ENCODE data around the gene SAMD4A.

SAMD4A gene

GRCh38 chr14:54574528-54574927 lies 7.6 kb downstream of the SAMD4A start:
- Histone ChIP-seq H3K9me3 (peaks cover 6% of the 10 kb centered on the region), H3K36me3 (no peaks in the 10 kb centered on the region), H3K27me3 (peaks cover 28% of the 10 kb centered on the region), H3K4me3 (ENCODE audit: low read depth in 1 of 2, low read length in 1 of 2) (no peak overlapping the region), H3K27ac (no peak overlapping the region), H3K4me1 (ENCODE audit: control insufficient read depth in 1 of 2, insufficient read depth in 1 of 2, low read depth in 1 of 2, low read length in 1 of 2) (no peaks in the 10 kb centered on the region)
- no peak for TF ChIP-seq CTCF (IDR thresholded peaks at IDR 0.05)

- Histone ChIP-seq H3K27me3 (no peaks in the 10 kb centered on the region), H3K9me3 (no peaks in the 10 kb centered on the region), H3K4me1 (ENCODE audit: control insufficient read depth in 1 of 2, insufficient read depth in 1 of 2, low read depth in 1 of 2, low read length in 1 of 2) (no peaks in the 10 kb centered on the region), H3K27ac (no peak overlapping the region), H3K4me3 (ENCODE audit: low read depth in 1 of 2, low read length in 1 of 2) (no peak overlapping the region), H3K36me3 (no peaks in the 10 kb centered on the region)
- TF ChIP-seq CTCF (IDR thresholded peaks at IDR 0.05), result no peak
Observed at GRCh38 chr14:54577494-54577893, 10.6 kb downstream of the SAMD4A start.

GRCh38 chr14:54577977-54578376 lies 11.0 kb downstream of the SAMD4A start:
- Histone ChIP-seq H3K36me3 (no peaks in the 10 kb centered on the region), H3K27ac (no peak overlapping the region), H3K4me3 (ENCODE audit: low read depth in 1 of 2, low read length in 1 of 2) (no peak overlapping the region), H3K27me3 (no peaks in the 10 kb centered on the region), H3K4me1 (ENCODE audit: control insufficient read depth in 1 of 2, insufficient read depth in 1 of 2, low read depth in 1 of 2, low read length in 1 of 2) (no peaks in the 10 kb centered on the region), H3K9me3 (no peaks in the 10 kb centered on the region)
- TF ChIP-seq CTCF (IDR thresholded peaks at IDR 0.05), result no peak

GRCh38 chr14:54579621-54580020 lies 12.7 kb downstream of the SAMD4A start:
- Histone ChIP-seq H3K4me1 (ENCODE audit: control insufficient read depth in 1 of 2, insufficient read depth in 1 of 2, low read depth in 1 of 2, low read length in 1 of 2) (no peaks in the 10 kb centered on the region), H3K4me3 (ENCODE audit: low read depth in 1 of 2, low read length in 1 of 2) (no peak overlapping the region), H3K36me3 (no peaks in the 10 kb centered on the region), H3K27me3 (no peaks in the 10 kb centered on the region), H3K9me3 (no peaks in the 10 kb centered on the region), H3K27ac (no peak overlapping the region)
- TF ChIP-seq CTCF (IDR thresholded peaks at IDR 0.05), result no peak

GRCh38 chr14:54580933-54581332 lies 14.0 kb downstream of the SAMD4A start:
- Histone ChIP-seq H3K4me3 (ENCODE audit: low read depth in 1 of 2, low read length in 1 of 2) (no peak overlapping the region), H3K9me3 (no peaks in the 10 kb centered on the region), H3K27ac (no peak overlapping the region), H3K36me3 (no peaks in the 10 kb centered on the region), H3K27me3 (no peaks in the 10 kb centered on the region), H3K4me1 (ENCODE audit: control insufficient read depth in 1 of 2, insufficient read depth in 1 of 2, low read depth in 1 of 2, low read length in 1 of 2) (no peaks in the 10 kb centered on the region)
- TF ChIP-seq CTCF (IDR thresholded peaks at IDR 0.05), result no peak

GRCh38 chr14:54582334-54582733 lies 15.4 kb downstream of the SAMD4A start:
- H3K9me3 ChIP-seq, result no peaks in the 10 kb centered on the region
- H3K4me1 ChIP-seq (ENCODE audit: control insufficient read depth in 1 of 2, insufficient read depth in 1 of 2, low read depth in 1 of 2, low read length in 1 of 2), result no peaks in the 10 kb centered on the region
- no peaks in the 10 kb centered on the region for H3K36me3 ChIP-seq
- H3K27me3 ChIP-seq, result no peaks in the 10 kb centered on the region
- no peak overlapping the region for H3K4me3 ChIP-seq (ENCODE audit: low read depth in 1 of 2, low read length in 1 of 2)
- H3K27ac ChIP-seq, result no peak overlapping the region
- no peak for TF ChIP-seq CTCF (IDR thresholded peaks at IDR 0.05)
